BJ (cell line): ENCODE results near the gene MTUS2. TPM values are rescaled to one million over a fixed set of nuclear protein-coding genes. Genes with fewer than 3 reads are reported as not detected.

ENCODE experiments used
- CTCF ChIA-PET: fragments of 350-600 bp; formaldehyde crosslinking; extraction: SDS; loops from one replicate; lab custom pipeline; 2021; ENCODE audit warnings: antibody characterized with exemption, inconsistent platforms; lab: Yijun Ruan, JAX
- POLR2A ChIA-PET: fragments of 300-600 bp; sonication (Branson Sonifier 250); formaldehyde crosslinking; extraction: SDS; loops from one replicate; lab custom pipeline; 2021; ENCODE audit warnings: antibody characterized with exemption; lab: Charles Lee
- DNase-seq: peaks from one replicate; pipeline ENCODE4 v3.0.0-alpha.2; 2011; ENCODE audit warnings: low read depth
- H3K27me3 ChIP-seq: 2 replicates; pipeline ENCODE4 v1.6.0; 2011; ENCODE audit warnings: low read length; ENCODE audit not compliant: control insufficient read depth, insufficient read depth
- H3K36me3 ChIP-seq: 2 replicates; pipeline ENCODE4 v1.5.1; 2011; ENCODE audit warnings: low read length; ENCODE audit not compliant: control insufficient read depth, insufficient read depth
- H3K4me3 ChIP-seq: 2 replicates; pipeline ENCODE4 v1.5.1; 2011; ENCODE audit warnings: low read depth, mild to moderate bottlenecking, control low read depth, low read length
- polyA plus RNA-seq: library from polyadenylated mRNA; depleted of rRNA; stranded (reverse); fragments of >200 nt; gene quantifications from 2 replicates; pipeline ENCODE4 v1.2.3, GENCODE V29; 2011
- TF ChIP-seq, protein P1 (sequence below): IDR thresholded peaks from 2 replicates; pipeline ENCODE4 v1.5.1; 2011; ENCODE audit warnings: low read depth, mild to moderate bottlenecking, control low read depth, inconsistent platforms, low read length, moderate library complexity; ENCODE audit not compliant: insufficient read depth

The MTUS2 gene
- polyA plus RNA-seq, 1 experiment, result 0.05 TPM

DNA sequence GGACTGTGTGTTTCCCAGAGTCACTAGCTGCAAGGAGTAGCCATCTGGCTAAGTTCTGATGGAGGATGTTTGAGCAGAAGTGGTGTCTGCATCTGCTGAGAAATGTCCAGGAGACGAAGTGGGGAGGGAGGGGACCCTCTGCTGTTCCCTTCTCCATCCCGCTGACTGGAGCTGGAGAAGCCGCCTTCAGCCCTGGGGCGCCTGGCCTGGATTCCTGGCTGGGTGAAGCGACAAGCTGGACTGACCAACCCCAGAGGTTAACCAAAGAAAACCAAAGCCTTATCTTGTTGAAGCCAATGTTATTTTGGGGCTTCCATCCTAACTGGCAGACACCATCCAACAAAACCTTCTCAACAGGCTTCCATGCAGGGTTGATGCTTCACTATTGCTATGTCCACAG lies 707.8 kb downstream of the MTUS2 start:
- POLR2A ChIA-PET, result no interaction called here
- TF ChIP-seq, protein P1, sequence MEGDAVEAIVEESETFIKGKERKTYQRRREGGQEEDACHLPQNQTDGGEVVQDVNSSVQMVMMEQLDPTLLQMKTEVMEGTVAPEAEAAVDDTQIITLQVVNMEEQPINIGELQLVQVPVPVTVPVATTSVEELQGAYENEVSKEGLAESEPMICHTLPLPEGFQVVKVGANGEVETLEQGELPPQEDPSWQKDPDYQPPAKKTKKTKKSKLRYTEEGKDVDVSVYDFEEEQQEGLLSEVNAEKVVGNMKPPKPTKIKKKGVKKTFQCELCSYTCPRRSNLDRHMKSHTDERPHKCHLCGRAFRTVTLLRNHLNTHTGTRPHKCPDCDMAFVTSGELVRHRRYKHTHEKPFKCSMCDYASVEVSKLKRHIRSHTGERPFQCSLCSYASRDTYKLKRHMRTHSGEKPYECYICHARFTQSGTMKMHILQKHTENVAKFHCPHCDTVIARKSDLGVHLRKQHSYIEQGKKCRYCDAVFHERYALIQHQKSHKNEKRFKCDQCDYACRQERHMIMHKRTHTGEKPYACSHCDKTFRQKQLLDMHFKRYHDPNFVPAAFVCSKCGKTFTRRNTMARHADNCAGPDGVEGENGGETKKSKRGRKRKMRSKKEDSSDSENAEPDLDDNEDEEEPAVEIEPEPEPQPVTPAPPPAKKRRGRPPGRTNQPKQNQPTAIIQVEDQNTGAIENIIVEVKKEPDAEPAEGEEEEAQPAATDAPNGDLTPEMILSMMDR, result no peak
- Histone ChIP-seq H3K27me3 (no peaks in the 10 kb centered on the region), H3K36me3 (peaks cover 38% of the 10 kb centered on the region), H3K4me3 (no peak overlapping the region)
- DNase-seq, result no peak
- CTCF ChIA-PET, result interaction anchor here (1.1 to 1.7 kb wide), 2 partner anchors 10 to 20 kb away, joined by 3 to 8 read pairs; no protein-coding TSS in a partner anchor

DNA sequence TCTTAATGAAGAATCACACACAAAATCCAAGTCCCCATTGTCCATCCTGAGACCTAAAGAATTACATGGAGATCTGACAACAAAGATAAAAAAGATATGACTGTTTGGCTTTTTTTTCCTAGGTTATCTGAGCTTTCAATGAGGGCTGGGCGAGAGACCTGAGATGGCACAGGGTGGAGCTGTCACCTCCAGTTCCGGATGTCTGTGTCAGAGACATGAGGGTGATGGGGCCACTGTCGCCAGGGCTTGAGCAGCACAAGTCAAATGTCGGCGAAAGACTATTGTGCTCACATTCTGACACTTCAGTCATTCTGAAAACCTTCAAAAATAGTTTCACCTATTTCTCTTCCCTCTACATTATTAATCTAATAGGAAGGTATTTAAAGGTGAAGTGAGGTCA lies 709.6 kb downstream of the MTUS2 start:
- no peaks in the 10 kb centered on the region for H3K27me3 ChIP-seq
- CTCF ChIA-PET, result interaction anchor here (1.2 kb wide), 1 partner anchor 17 kb away, joined by 3 read pairs; no protein-coding TSS in a partner anchor
- POLR2A ChIA-PET, result no interaction called here
- H3K36me3 ChIP-seq, result peaks cover 34% of the 10 kb centered on the region
- TF ChIP-seq, protein P1, result no peak
- no peak for DNase-seq
- no peak overlapping the region for H3K4me3 ChIP-seq

DNA sequence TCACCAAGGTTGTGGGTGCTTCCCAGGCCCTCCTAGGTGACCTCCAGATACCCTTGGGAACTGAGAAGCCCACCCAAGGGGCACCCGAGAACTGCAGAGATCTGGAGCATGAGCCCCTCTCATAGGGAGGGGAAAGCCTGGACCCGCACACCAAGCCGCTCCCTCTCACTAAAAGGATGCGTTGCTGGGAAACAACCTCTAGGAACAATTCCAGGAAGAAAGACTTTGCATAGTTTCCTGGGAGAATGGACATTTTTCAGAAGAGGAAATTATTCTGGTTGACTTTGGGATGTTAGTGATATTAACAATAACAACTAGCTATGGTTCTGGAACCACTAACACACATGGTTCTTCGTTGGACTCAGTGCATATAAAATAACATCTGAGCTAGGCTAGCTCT lies 710.8 kb downstream of the MTUS2 start:
- ChIA-PET POLR2A (no interaction called here), CTCF (interaction anchor here (0.7 to 1.7 kb wide), 3 partner anchors 8 to 22 kb away, joined by 3 read pairs; no protein-coding TSS in a partner anchor)
- H3K36me3 ChIP-seq, result peaks cover 36% of the 10 kb centered on the region
- TF ChIP-seq, protein P1, result no peak
- no peaks in the 10 kb centered on the region for H3K27me3 ChIP-seq
- H3K4me3 ChIP-seq, result no peak overlapping the region
- DNase-seq, result no peak

DNA sequence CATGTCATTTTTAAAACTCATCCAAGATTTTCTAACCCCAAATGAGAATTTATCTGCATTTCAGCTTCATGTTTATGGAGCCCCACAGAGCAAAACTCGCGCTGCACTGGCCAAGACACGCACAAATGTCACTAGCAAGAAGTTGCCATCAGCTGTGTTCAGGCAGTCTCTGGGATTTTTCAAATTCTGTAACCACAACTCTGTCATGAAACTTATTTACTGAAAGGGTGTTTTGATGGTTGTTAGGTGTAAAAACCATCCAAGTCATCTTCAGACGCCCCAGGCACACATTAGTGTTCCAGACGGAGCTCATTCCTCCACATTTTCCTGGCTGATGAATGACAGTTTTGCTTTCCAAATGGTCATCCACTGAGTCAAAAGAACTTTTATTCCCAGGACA lies 712.0 kb downstream of the MTUS2 start:
- H3K4me3 ChIP-seq, result no peak overlapping the region
- ChIA-PET CTCF (interaction anchor here (1.3 to 1.7 kb wide), 4 partner anchors 10 to 175 kb away, joined by 3 read pairs; no protein-coding TSS in a partner anchor), POLR2A (no interaction called here)
- H3K27me3 ChIP-seq, result no peaks in the 10 kb centered on the region
- DNase-seq, result peak; percentile 87
- TF ChIP-seq, protein P1, result no peak
- H3K36me3 ChIP-seq, result peaks cover 35% of the 10 kb centered on the region

DNA sequence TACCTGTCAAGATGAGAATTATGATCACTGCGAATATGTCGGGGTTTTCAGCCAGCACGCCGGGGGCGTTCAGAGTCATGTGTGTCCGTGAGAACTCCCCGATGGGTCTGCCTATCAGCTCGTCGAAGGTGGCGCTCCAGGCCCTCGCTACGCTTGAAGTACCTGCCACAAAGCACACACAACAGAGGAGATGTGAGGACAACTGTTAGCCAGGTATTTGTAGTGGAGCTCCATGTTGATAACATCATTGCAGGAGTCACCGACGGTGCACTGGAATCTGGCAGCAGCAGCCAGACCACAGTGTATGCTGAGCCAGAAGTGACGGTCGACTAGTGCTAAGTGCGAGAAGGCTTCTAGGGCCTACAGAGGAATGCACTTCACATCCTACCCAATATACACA lies 712.7 kb downstream of the MTUS2 start:
- TF ChIP-seq, protein P1, result no peak
- POLR2A ChIA-PET, result no interaction called here
- DNase-seq, result no peak
- Histone ChIP-seq H3K27me3 (no peaks in the 10 kb centered on the region), H3K36me3 (peaks cover 30% of the 10 kb centered on the region), H3K4me3 (no peak overlapping the region)
- CTCF ChIA-PET, result interaction anchor here (1.3 to 1.6 kb wide), 2 partner anchors 10 to 174 kb away, joined by 3 read pairs; no protein-coding TSS in a partner anchor
